HepG2 (cell line): ENCODE data around the gene COL2A1. TPM values are rescaled to one million over a fixed set of nuclear protein-coding genes. Genes with fewer than 3 reads are reported as not detected.

ENCODE experiments used
- ATAC-seq: fragments of 200-7000 bp; cut with Tn5 transposase; 3 replicates; pipeline ENCODE4 v1.9.1; 2020; ENCODE audit warnings: mild to moderate bottlenecking, moderate library complexity
- BruUV-seq: library from RNA; stranded (reverse); fragments of 400-500 nt; replicated peaks from 2 replicates; lab custom pipeline; 2021; lab: Mats Ljungman, UMichigan
- CTCF ChIA-PET: fragments of 300-600 bp; formaldehyde crosslinking; extraction: SDS; loops from one replicate; lab custom pipeline; 2021; ENCODE audit warnings: low total read pairs, inconsistent platforms, low intra/inter-chr PET ratio; lab: Yijun Ruan, JAX
- POLR2A ChIA-PET: fragments of 350-600 bp; sonication (Branson Sonifier 250); formaldehyde crosslinking; loops from one replicate; lab custom pipeline; 2020; ENCODE audit warnings: antibody characterized with exemption, inconsistent platforms; lab: Yijun Ruan, JAX
- DNase-seq: peaks from one replicate; pipeline ENCODE4 v3.0.0-alpha.2; 2015; ENCODE audit warnings: low spot score
- FAIRE-seq: peaks from 3 replicates; lab custom pipeline; 2011; peaks lifted over from hg19 to GRCh38; lab: Jason Lieb, UNC
- H2AFZ ChIP-seq: one replicate; pipeline ENCODE4 v1.6.1; 2011; ENCODE audit warnings: low read length, inconsistent platforms
- H3K27ac ChIP-seq: fragments of 300-600 bp; 3 replicates; pipeline ENCODE4 v1.8.0; 2011; ENCODE audit warnings: mixed run types, mild to moderate bottlenecking, mixed read lengths, low read length, inconsistent platforms; ENCODE audit not compliant: insufficient read depth; ENCODE audit errors: extremely low read length
- H3K27me3 ChIP-seq, 2 experiments: fragments of 200-600 bp in 1 of 2; 2 replicates in 1 of 2; 3 replicates in 1 of 2; pipeline versions ENCODE4 v1.6.0 to v1.8.0; 2011; ENCODE audit warnings: low read length in 2 of 2, mild to moderate bottlenecking in 2 of 2, moderate library complexity in 2 of 2, inconsistent platforms in 1 of 2; ENCODE audit not compliant: insufficient read depth in 2 of 2, control insufficient read depth in 1 of 2
- H3K36me3 ChIP-seq, 2 experiments: fragments of 200-600 bp in 1 of 2; replicated peaks in 1 of 2; 2 replicates in 1 of 2; 3 replicates in 1 of 2; pipeline versions ENCODE4 v1.5.1 to v1.8.0; 2011; ENCODE audit warnings: low read length in 2 of 2, inconsistent platforms in 1 of 2; ENCODE audit not compliant: insufficient read depth in 2 of 2, control insufficient read depth in 1 of 2
- H3K4me1 ChIP-seq: 2 replicates; pipeline ENCODE4 v1.5.1; 2012; ENCODE audit warnings: low read length, inconsistent platforms; ENCODE audit not compliant: insufficient read depth
- H3K4me2 ChIP-seq: 2 replicates; pipeline ENCODE4 v1.6.0; 2011; ENCODE audit warnings: low read depth, low read length, inconsistent platforms
- H3K4me3 ChIP-seq, 3 experiments: fragments of 200-600 bp in 1 of 3; sonication (generic), shearing (Covaris generic) in 1 of 3; replicated peaks in 1 of 3; 2 replicates each; pipeline ENCODE4 v1.5.1; 2011 to 2016; ENCODE audit warnings: low read length in 3 of 3, inconsistent platforms in 2 of 3, low read depth in 2 of 3, mild to moderate bottlenecking in 2 of 3, control low read depth in 1 of 3, mixed read lengths in 1 of 3; ENCODE audit not compliant: insufficient read depth in 1 of 3
- H3K79me2 ChIP-seq: one replicate; pipeline ENCODE4 v1.6.1; 2011; ENCODE audit warnings: low read length, inconsistent platforms; ENCODE audit not compliant: insufficient read depth
- H3K9ac ChIP-seq: 2 replicates; pipeline ENCODE4 v1.6.0; 2011; ENCODE audit warnings: mild to moderate bottlenecking, low read depth, low read length, inconsistent platforms; ENCODE audit not compliant: insufficient read depth
- H3K9me3 ChIP-seq: 2 replicates; pipeline ENCODE4 v1.5.1; 2012; ENCODE audit warnings: mild to moderate bottlenecking, low read length
- H4K20me1 ChIP-seq: 2 replicates; pipeline ENCODE4 v1.6.0; 2011; ENCODE audit warnings: inconsistent platforms, mild to moderate bottlenecking, low read length, moderate library complexity; ENCODE audit not compliant: insufficient read depth
- CENPBD1 ChIP-seq: sonication (generic); formaldehyde crosslinking; IDR thresholded peaks from 2 replicates; pipeline ENCODE4 v1.8.0; 2022; ENCODE audit warnings: missing genetic modification reagents, low read depth, mild to moderate bottlenecking, borderline replicate concordance
- KIAA2018 ChIP-seq: sonication (generic); formaldehyde crosslinking; IDR thresholded peaks from 2 replicates; pipeline ENCODE4 v1.5.0; 2020; ENCODE audit warnings: mild to moderate bottlenecking, missing genetic modification reagents, borderline replicate concordance
- PHF5A ChIP-seq: IDR thresholded peaks from one replicate; pipeline ENCODE4 v1.6.1; 2018; ENCODE audit warnings: low read depth, missing genetic modification reagents; ENCODE audit not compliant: unreplicated experiment
- SAP130 ChIP-seq: IDR thresholded peaks from 2 replicates; pipeline ENCODE4 v1.6.1; 2016; ENCODE audit warnings: low read depth
- SRSF4 ChIP-seq: fragments of 200-400 bp; formaldehyde crosslinking; IDR thresholded peaks from one replicate; pipeline ENCODE4 v1.6.1; 2018; ENCODE audit warnings: mild to moderate bottlenecking, low read depth, low read length, moderate library complexity; ENCODE audit not compliant: poor library complexity, severe bottlenecking
- TBX2 ChIP-seq: sonication (generic); formaldehyde crosslinking; IDR thresholded peaks from 2 replicates; pipeline ENCODE4 v1.5.0; 2020; ENCODE audit warnings: missing genetic modification reagents, mild to moderate bottlenecking, borderline replicate concordance
- ZHX2 ChIP-seq, 2 experiments: sonication (generic) in 1 of 2; formaldehyde crosslinking in 1 of 2; IDR thresholded peaks; 2 replicates each; pipeline versions ENCODE4 v1.6.1 to v1.9.0; 2014 to 2022; ENCODE audit warnings: antibody characterized with exemption in 1 of 2, borderline replicate concordance in 1 of 2, inconsistent platforms in 1 of 2, low read depth in 1 of 2, missing genetic modification reagents in 1 of 2
- ZNF282 ChIP-seq: fragments of 450-650 bp; IDR thresholded peaks from 2 replicates; pipeline ENCODE4 v1.6.1; 2018; ENCODE audit not compliant: partially characterized antibody
- ZNF552 ChIP-seq: sonication (generic); formaldehyde crosslinking; IDR thresholded peaks from 2 replicates; pipeline ENCODE4 v1.9.0; 2022; ENCODE audit warnings: missing genetic modification reagents, mild to moderate bottlenecking, borderline replicate concordance
- ZNF792 ChIP-seq: IDR thresholded peaks from 2 replicates; pipeline ENCODE4 v1.6.1; 2016
- WGBS: methylation state at CpG from one replicate; pipeline ENCODE4 v1.1.6; 2017; ENCODE audit warnings: low lambda C conversion rate; 5-methylcytosine and 5-hydroxymethylcytosine counted together
- in situ Hi-C: cut with HindIII; loops from 2 replicates; pipeline ENCODE4 v1.10.0; 2017; ENCODE audit warnings: low pct_unique_long_range_greater_than_20kb; ENCODE audit not compliant: extremely low pct_ligation_motif_present
- intact Hi-C: fragments of 100-400 bp; cut with micrococcal nuclease; formaldehyde crosslinking; loops from one replicate; pipeline ENCODE4 v1.10.0; 2022; ENCODE audit not compliant: unreplicated experiment
- polyA plus RNA-seq, 8 experiments: library from polyadenylated mRNA; depleted of rRNA in 3 of 8; stranded (reverse) in 7 of 8; unstranded in 1 of 8; fragments of >200 nt; fragmentation: Illumina TruSeq in 4 of 8; extraction: Trizol in 4 of 8; gene quantifications; 2 replicates each; pipeline versions ENCODE4 v1.2.1 to v1.2.3, GENCODE V29; 2011 to 2016; ENCODE audit warnings: low read depth in 4 of 8, missing spikeins in 1 of 8, mixed read lengths in 1 of 8; ENCODE audit not compliant: insufficient read depth in 1 of 8
- total RNA-seq, 5 experiments: library from RNA; depleted of rRNA; stranded (reverse); fragments of >200 nt; fragmentation: Illumina TruSeq; extraction: Trizol; gene quantifications; 2 replicates each; pipeline ENCODE4 v1.2.3, GENCODE V29; 2016; ENCODE audit warnings: low read depth in 1 of 5

Gene COL2A1
- total and polyA plus RNA-seq, 2 of the 13 experiments (the other 11 are each of a cell fraction or from before 2014, with no cell fraction given): 7.4 to 38.3 TPM

GRCh38 chr12:47941475-47941780 is 62.8 kb downstream of the COL2A1 start:
- Histone ChIP-seq H3K4me2 (no peak overlapping the region), H3K9me3 (no peaks in the 10 kb centered on the region), H4K20me1 (no peaks in the 10 kb centered on the region), H2AFZ (no peak overlapping the region), H3K27ac (no peak overlapping the region), H3K4me3 (no peak overlapping the region), H3K36me3 (no peaks in the 10 kb centered on the region), H3K79me2 (no peaks in the 10 kb centered on the region), H3K27me3 (peaks cover 1 to 7% of the 10 kb centered on the region in 2 experiments), H3K4me1 (peaks cover 17% of the 10 kb centered on the region), H3K9ac (no peak overlapping the region)
- no peak for ATAC-seq
- ChIA-PET CTCF (interaction anchor here (1.4 kb wide), 1 partner anchor 224 kb away, joined by 3 read pairs; no protein-coding TSS in a partner anchor), POLR2A (no interaction called here)
- FAIRE-seq: no peak
- intact Hi-C loops: loop anchor here (10.0 kb wide), 1 partner anchor 223 kb away; no protein-coding TSS in a partner anchor
- 78% methylated on average over 9 of the region's 9 CpGs for WGBS
- no peak for DNase-seq
- in situ Hi-C loops: loop anchor here (10.0 kb wide), 1 partner anchor 223 kb away; no protein-coding TSS in a partner anchor
- BruUV-seq: no TSS peak
- no peak for TF ChIP-seq CENPBD1 (CRISPR knock-in tag)
- no peak for TF ChIP-seq ZNF282
- no peak for TF ChIP-seq ZNF552
- TF ChIP-seq PHF5A: no peak
- no peak for TF ChIP-seq ZHX2 (IDR thresholded peaks at IDR 0.05; ENCODE audit: low read depth)
- no peak for TF ChIP-seq ZHX2 (CRISPR knock-in tag; IDR thresholded peaks at IDR 0.05; ENCODE audit: borderline replicate concordance)
- TF ChIP-seq SAP130 (CRISPR knock-in tag): no peak
- TF ChIP-seq ZNF792 (CRISPR knock-in tag): no peak
- TF ChIP-seq KIAA2018 (CRISPR knock-in tag): no peak
- TF ChIP-seq SRSF4: no peak
- no peak for TF ChIP-seq TBX2 (CRISPR knock-in tag)
